GM12874 (cell line): ENCODE data around the gene GPR161.

Source experiments
- CTCF ChIP-seq: IDR thresholded peaks from 2 replicates; pipeline ENCODE4 v1.5.1; 2011; ENCODE audit warnings: low read depth, mild to moderate bottlenecking, control low read depth, low read length, moderate library complexity; ENCODE audit not compliant: insufficient read depth

GPR161 gene

GRCh38 chr1:168096296-168097165 is 40.2 kb downstream of the GPR161 start:
- no peak for TF ChIP-seq CTCF

GRCh38 chr1:168095476-168095875 is 41.3 kb downstream of the GPR161 start:
- no peak for TF ChIP-seq CTCF

- TF ChIP-seq CTCF = no peak
Observed at GRCh38 chr1:168093616-168094015, 43.1 kb downstream of the GPR161 start.

DNA sequence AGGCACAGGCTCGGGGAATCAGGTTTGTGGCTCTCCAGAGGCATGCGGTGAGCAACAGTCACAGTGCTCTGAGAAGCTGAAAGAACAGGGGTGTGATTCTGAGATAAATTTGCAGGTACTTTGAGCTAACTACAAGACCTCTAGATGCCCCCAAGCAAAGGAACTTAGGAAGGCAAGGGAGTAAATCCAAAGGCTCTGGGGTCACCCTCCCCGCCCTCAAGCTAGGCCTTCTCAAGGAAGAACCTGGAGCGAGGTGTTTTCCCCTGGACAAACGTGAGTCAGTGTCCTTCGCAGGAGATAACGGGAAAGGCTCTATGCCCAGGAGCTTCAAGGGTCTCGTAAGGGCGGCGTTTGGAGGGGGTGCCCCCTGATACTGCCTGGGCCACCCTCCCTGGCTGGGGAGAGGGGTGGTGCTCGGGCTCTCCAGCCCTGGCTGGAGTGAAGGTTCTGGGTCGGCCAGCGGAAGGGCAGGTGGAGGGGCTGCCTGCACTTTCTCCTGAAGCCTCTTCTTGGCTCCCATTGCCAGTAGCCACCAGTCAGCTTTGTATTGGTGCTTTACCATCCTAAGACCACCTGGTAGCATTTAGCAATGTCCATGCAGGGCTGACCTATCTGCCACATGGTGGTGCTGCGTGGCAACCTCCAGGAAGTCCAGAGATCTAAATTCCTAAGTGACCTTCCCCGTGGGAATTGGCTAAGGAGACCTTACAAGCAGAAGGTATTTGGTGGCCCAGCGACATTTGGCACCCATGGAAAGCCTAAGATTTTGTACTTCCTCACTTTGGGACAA is 44.0 kb downstream of the GPR161 start:
- TF ChIP-seq CTCF = no peak

- no peak for TF ChIP-seq CTCF
Observed at GRCh38 chr1:168091720-168092550, 44.8 kb downstream of the GPR161 start.

DNA sequence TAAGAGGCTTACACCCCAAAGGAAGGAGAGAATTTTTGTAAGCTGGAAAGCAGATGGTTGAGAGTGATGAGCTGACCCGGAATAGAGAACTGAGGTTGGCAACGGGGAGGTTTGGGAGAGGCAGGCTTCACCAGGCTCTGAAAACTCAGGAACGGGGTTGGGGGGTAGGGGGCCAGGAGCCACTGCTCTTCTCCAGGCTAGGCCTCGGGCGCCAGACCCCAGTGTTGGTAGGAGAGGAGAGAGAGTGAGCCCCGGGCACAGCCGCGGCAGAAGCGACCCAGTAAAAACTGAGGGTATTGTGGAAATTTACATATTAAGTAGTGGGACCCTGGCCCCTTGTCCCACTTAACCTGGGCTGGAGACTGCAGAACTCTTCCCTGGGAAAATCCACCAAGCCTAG is 45.7 kb downstream of the GPR161 start:
- TF ChIP-seq CTCF = no peak

DNA sequence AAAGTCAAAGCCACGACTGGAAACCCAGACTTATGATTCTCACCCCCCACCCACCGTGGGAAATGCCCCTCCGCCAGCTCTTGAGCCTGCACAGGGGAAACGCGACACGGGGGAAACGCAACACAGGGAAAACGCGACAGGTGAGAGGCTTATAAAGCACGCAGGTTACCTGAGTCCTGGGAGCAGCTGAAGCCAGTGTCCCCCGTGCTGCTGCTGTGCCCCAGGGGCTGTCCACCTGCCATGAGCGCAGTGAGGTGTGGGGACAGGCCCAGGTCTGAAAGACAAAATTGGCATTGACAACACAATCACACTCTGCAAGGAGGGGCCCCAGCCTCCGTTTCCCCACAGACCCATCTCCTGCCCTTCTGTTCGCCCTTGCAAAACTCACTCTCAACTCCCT is 46.3 kb downstream of the GPR161 start:
- no peak for TF ChIP-seq CTCF
